ENCODE measurements around the gene FHIP1A. TPM values are rescaled to one million over a fixed set of nuclear protein-coding genes. Genes with fewer than 3 reads are reported as not detected.

FHIP1A gene
- total and polyA plus RNA-seq, 4 donors, result 0.50 to 3.8 (median 1.0) TPM

GRCh38 chr4:151431728-151432127, 22.8 kb downstream of the FHIP1A start:
- H3K4me3 ChIP-seq (ENCODE audit: low read depth in 1 of 3, low read length in 3 of 3), result no peak overlapping the region
- H3K27me3 ChIP-seq (ENCODE audit: control insufficient read depth in 4 of 4, insufficient read depth in 4 of 4, low read length in 3 of 4), result no peaks in the 10 kb centered on the region
- no peaks in the 10 kb centered on the region for H3K9me3 ChIP-seq (ENCODE audit: control insufficient read depth in 4 of 4, low read length in 3 of 4)
- H3K27ac ChIP-seq (ENCODE audit: low read depth in 1 of 2, low read length in 2 of 2), result no peak overlapping the region
- H3K4me1 ChIP-seq (ENCODE audit: control insufficient read depth in 4 of 4, insufficient read depth in 4 of 4, low read length in 3 of 4), result peaks cover 0 to 5% (median 2%) of the 10 kb centered on the region in 4 donors
- no peak overlapping the region for H3K9ac ChIP-seq (ENCODE audit: low read depth in 1 of 2, low read length in 2 of 2)
- H3K36me3 ChIP-seq (ENCODE audit: control insufficient read depth in 4 of 4, insufficient read depth in 3 of 4, low read depth in 1 of 4, low read length in 3 of 4), result no peaks in the 10 kb centered on the region
- TF ChIP-seq HNF4A (conservative IDR thresholded peaks at IDR 0.05), result no peak
- no peak for TF ChIP-seq FOXA1 (IDR thresholded peaks at IDR 0.05)
- TF ChIP-seq RAD21 (IDR thresholded peaks at IDR 0.05), result no peak
- no peak for TF ChIP-seq YY1 (IDR thresholded peaks at IDR 0.05)
- TF ChIP-seq EGR1 (IDR thresholded peaks at IDR 0.05; ENCODE audit: low read depth in 2 of 2), result no peak
- no peak for TF ChIP-seq REST (IDR thresholded peaks at IDR 0.05)
- no peak for TF ChIP-seq MAX (IDR thresholded peaks at IDR 0.05)
- no peak for TF ChIP-seq HNF4G (IDR thresholded peaks at IDR 0.05)
- no peak for TF ChIP-seq RXRA (IDR thresholded peaks at IDR 0.05)
- TF ChIP-seq ZBTB33 (IDR thresholded peaks at IDR 0.05), result no peak
- TF ChIP-seq JUND (IDR thresholded peaks at IDR 0.05), result no peak
- no peak for TF ChIP-seq NR2F2 (IDR thresholded peaks at IDR 0.05)
- no peak for TF ChIP-seq TAF1 (conservative IDR thresholded peaks at IDR 0.05)
- TF ChIP-seq CTCF (IDR thresholded peaks at IDR 0.05; ENCODE audit: low read depth, low read length, missing input control), result no peak
- TF ChIP-seq FOXA2 (IDR thresholded peaks at IDR 0.05), result no peak
- TF ChIP-seq SP1 (IDR thresholded peaks at IDR 0.05), result no peak
- TF ChIP-seq GABPA (IDR thresholded peaks at IDR 0.05 in 1 of 2, conservative IDR thresholded peaks at IDR 0.05 in 1 of 2), result no peak
- TF ChIP-seq ATF3 (IDR thresholded peaks at IDR 0.05), result no peak
- DNase-seq (ENCODE audit: low spot score), result no peak
